RPMI7951 (cell line): ENCODE data around the gene ZNF26. TPM values are rescaled to one million over a fixed set of nuclear protein-coding genes. Genes with fewer than 3 reads are reported as not detected.
"Not testable (repeated sequence)": the region's sequence is repeated elsewhere in the genome, so short reads cannot be mapped to it uniquely, and the experiment has no call there.

Experiments used
- DNase-seq: peaks from one replicate; pipeline ENCODE4 v3.0.0-alpha.2; 2012; ENCODE audit warnings: low read depth
- total RNA-seq: library from RNA; depleted of rRNA; stranded (reverse); fragments of >200 nt; shearing (Covaris generic); gene quantifications from 2 replicates; pipeline ENCODE4 v1.2.3, GENCODE V29; 2014; rRNA removed

ZNF26 gene, protein sequence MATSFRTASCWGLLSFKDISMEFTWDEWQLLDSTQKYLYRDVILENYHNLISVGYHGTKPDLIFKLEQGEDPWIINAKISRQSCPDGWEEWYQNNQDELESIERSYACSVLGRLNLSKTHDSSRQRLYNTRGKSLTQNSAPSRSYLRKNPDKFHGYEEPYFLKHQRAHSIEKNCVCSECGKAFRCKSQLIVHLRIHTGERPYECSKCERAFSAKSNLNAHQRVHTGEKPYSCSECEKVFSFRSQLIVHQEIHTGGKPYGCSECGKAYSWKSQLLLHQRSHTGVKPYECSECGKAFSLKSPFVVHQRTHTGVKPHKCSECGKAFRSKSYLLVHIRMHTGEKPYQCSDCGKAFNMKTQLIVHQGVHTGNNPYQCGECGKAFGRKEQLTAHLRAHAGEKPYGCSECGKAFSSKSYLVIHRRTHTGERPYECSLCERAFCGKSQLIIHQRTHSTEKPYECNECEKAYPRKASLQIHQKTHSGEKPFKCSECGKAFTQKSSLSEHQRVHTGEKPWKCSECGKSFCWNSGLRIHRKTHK
- total RNA-seq = 5.1 and 6.6 TPM in 2 replicates

DNA sequence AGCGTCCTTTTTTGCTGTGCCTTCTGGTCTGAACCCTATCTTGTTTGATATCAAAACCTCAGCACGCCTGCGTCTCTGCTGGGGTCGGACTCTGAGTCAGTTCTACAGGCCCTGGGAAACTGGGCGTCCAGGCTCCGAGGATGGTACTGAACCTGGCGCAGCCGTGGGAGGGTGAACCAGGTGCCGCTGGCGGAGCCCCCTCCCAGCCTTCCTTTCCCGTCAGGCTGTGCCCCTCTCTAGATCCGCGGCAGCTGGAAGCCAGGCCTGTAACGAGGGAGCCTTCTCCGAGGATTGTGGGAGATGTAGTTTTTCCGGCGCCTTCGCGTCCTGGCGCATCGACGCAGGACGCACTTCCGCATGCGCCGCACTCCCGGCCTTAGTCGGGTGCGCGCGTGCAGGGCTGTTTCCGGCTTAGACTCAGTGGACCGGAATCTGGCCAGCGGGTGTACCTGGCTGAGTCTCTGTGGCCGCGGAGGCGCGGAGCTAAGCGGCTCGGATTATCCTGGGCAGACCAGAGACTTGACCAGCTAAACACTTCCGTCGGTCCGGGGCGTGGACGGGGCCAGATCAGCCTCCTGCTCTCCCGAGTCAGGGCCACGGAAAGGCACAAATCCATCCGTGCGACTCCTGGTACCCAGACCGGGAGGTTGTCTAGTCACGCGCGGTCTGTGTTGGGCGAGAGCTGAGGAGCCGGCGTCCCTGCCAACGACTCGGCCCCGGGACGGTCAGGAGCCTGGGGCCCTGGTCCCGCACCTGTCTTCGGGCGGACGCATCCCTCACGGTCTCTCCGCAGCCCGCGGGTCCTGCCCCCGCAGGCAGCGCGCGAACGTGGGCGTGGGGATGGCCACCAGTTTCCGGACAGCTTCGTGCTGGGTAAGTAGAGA, at the start of gene ZNF26:
TSS of gene ZNF26 (plus strand) at position 367 of the 884 bp plus-strand sequence. CDS start at position 841, 474 bp downstream.
- DNase-seq = peak; percentile 89

DNA sequence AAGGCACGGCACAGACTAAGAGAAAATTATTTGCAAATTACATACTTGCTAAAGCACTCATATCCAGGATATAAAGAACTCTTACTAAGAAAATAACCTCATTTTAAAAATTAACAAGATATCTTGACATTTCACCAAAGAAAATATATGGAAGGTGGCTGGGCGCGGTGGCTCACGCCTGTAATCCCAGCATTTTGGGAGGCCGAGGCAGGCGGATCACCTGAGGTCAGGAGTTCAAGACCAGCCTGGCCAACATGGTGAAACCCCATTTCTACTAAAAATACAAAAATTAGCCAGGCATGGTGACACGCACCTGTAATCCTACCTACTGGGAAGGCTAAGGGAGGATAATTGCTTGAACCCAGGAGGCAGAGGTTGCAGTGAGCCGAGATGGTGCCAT, 49.2 kb upstream of the ZNF26 start:
- DNase-seq = not testable (repeated sequence)

DNA sequence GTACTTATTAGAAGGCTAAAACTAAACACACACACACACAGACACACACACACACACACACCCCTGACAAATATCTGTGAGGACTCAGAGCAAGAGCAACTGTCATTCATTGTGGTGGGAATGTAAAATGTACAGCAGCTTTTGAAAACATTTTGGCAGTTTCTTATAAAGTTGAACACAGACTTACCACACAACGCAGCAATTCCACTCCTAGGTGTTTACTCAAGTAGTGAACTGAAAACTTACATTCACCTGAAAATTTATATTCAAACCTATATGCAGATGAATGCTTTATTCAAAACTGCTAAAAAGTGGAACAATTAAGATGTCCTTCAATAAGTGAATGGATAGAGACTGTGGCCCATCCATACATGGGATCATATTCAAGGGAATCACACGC, 48.7 kb upstream of the ZNF26 start:
- no peak for DNase-seq

DNA sequence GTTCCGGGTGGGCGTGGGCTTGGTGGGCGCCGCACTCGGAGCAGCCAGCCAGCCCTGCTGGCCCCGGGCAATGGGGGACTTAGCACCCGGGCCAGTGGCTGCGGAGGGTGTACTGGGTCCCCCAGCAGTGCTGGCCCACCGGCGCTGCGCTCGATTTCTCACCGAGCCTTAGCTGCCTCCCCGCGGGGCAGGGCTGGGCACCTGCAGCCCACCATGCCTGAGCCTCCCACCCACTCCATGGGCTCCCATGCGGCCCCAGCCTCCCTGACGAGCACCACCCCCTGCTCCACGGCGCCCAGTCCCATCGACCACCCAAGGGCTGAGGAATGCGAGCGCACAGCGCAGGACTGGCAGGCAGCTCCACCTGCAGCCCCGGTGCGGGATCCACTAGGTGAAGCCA, 47.4 kb upstream of the ZNF26 start:
- DNase-seq = not testable (repeated sequence)

DNA sequence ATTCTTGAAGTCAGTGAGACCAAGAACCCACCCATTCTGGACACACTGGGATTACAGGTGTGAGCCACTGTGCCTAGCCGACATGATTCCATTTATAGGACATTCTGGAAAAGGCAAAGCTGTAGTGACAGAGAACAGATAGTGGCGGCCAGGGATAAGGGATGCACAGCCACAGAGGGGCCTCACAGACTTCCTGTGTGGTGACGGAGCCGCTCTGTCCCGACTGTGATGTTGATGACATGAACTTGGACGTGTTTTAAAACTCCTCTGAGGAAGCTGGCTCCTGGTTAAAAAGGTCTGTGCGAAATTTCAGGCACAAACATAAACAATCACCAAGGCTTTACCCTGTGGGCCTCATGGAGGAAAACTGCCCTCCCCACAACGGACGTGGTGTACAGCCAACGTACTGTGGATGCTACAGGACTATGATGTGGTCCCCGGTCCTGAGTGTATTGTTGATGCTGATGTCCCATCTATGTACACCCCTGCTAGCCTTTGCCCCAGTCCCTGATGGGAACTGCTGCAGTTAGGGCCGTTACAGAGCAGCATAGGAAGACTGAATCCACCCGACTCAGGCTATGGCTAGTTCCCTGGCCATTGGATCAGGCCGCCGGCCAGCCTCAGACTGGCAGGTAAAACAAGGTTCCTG, 46.0 kb upstream of the ZNF26 start:
- DNase-seq = no peak

DNA sequence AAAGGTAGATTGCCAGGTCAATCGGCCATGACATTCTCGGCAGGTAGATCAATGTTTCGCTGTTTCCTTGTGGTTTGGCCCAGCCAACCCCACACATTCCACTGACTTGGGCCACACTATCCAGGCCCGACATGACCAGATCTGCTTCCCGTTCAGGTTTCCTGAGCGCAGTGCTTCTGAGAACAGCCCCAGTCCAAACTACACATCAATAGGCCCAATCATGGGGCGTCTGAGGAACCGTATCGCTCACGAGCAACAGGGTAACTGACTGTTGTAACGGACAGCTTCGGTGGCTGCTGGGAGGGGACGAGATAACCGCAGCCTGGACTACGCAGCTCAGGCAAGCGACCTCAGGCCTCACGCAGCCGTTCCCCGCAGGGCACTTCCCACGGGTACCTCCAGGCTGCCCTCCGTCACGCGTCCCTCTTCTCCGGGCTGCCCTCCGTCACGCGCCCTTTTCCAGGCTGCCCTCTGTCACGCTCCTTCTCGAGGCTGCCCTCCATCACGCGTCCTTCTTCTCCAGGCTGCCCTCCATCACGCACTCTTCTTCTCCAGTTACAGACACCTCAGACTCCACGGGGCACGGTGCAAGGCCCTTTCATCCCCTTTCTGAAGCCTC, 44.7 kb upstream of the ZNF26 start:
- no peak for DNase-seq

DNA sequence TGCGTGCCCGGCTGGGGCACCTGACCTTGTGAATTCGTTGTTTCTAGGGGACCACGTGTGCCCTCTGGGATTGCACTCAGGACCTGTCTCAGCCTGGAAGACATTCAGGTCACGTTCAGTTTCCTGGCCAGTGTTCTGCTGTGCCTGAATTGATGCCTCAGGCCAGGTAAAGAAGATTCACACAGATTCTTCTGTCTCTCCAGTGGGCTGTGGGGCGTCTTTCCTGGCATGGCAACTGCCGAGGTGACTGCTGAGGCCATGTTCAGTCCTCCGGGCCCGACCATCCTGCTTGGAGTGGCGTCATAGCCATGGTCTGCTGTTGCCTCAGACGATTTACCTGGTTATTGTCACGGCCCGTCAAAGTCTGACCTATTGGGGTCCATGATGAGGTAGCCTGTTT, 43.6 kb upstream of the ZNF26 start:
- DNase-seq = no peak

DNA sequence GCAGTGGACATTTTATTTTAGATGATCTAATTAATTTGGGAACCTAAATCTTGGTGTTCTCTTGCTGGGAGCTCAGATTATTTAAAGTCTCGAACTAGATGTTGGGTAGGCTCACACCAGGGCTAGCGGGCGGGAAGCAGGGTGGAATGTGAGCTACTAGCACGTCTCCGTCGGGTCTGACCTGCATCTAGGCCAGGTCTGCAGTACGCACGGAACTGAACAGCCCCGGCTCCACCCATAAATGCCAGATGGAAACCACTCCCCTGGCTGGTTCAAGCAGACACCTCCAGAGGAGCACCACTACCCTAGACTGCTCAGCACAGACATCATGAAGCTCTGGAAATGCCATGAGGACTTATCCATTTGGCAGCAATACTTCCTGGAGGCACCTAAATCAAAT, 40.4 kb upstream of the ZNF26 start:
- DNase-seq = no peak

DNA sequence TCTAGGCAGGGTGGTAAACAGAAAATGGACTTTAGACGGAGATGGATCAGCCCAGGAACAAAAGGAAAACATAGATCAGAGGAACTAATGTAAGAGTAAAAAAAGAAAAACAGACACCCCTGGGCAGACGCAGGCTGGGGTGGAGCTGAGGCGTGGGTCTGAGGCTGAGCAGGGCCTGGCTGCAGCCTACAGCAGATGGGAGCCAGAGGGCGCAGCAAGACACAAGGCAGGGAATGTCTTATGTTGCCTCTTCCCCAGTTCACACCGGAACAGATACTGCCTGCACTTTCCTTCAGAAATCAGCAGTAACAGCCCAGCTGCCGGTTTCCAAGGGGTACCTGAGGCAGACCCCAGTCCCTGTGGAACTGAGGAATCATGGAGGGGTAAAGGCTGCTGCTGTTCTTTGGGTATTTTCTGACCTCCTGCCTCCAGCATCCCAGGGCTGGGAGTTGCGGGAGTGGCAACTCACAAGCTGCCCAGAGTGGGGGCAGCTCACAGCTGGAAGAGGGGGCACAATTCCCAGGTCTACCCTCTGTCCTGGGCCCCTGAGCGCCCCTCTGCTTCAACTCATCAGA, 39.8 kb upstream of the ZNF26 start:
- no peak for DNase-seq

DNA sequence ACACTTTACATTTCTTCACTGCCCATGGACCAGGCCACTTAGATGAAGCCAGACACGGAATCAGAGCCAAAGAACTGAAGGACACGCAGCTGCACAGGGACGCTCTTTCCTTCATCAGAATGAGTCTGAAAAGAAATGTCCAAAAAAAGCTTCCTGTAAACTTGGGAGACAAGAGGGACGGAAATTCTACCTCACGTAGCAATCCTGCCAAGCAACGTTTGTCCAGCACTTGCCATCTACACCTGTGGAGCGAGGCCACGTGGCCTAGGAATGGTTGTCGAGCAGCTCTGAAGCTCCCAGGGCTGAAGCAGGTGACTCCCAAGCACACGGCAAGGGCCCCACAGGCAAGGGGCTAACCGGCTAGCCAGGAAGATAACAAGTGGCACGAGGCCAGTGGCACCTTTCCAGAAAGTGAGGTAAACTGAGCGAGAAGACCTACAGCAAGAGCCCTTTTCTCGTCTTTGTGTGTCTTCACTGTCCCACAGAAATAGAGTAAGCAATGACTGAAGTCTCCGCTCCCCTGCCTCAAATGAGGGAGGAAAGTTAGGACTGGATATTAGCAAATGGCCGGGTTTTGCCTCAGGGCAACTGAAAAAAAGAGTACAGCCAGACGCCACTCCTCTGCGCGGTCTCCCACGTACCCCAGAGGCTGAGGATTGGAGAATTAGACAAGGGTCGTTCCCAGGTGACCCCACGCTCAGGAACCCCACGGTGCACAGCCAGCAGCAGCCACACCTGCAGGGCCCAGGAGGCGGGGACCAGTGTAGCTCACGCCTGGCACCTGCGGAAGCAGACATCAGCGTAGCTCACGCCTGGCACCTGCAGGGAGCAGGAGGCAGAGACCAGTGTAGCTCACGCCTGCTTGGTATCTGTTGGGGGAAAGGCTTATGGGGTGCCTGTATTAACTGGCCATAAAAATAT, 37.8 kb upstream of the ZNF26 start:
- DNase-seq = no peak

DNA sequence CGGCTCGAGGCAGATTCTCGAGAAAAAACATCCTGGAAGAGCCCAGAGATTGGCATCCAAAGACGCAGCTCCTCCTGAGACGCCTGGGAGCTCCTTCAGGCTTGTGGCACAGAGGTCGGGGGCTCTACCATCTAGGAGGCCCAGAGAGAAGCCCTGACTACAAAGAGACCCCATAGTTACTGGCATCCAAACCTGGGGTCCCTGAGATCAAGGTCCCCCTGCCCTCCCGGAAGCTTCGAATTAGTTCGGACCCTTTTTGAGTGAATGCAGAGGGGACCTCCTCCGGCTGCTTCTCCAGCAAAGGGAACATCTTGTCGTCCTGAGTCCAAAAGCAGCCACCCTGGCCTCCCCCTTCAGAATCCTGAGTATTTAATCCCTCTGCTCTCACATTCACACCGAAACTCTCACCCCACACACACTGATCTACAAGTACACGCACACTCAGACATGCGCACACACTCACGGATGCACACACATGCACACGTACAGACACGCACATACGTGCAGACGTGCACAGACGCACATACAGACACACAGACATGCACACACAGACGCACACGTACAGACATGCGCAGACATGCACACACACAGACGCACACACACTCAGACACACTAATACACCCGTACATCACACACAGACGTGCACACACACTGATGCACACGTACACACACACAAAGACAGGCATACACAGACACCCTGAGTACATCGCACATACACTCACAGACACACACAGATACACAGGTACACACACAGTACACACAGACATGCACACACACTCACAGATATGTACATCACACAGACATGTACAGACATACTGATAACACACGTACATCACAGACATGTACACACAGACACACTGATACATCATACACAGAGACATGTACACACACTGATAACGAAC, 36.0 kb upstream of the ZNF26 start:
- DNase-seq = no peak

DNA sequence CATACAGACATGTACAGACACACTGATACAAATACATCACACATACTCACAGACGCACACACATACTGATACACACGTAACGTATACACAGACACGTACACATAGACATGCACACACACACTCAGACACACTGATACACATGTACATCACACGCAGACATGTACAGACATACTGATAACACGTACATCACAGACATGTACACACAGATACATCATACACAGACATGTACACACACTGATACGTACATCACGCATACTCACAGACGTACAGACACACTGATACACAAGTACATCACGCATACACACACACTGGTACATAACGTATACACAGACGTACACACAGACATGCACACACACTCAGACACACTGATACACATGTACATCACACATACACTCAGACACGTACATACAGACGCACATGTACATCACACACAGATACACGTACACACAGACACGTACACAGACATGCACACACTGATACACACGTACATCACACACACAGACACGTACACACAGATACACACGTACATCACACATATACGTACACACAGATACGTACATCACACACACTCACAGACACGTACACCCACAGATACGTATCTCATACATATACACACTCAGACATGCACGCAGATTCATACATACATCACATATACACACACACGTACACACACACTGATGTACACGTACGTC, 35.2 kb upstream of the ZNF26 start:
- DNase-seq = no peak

DNA sequence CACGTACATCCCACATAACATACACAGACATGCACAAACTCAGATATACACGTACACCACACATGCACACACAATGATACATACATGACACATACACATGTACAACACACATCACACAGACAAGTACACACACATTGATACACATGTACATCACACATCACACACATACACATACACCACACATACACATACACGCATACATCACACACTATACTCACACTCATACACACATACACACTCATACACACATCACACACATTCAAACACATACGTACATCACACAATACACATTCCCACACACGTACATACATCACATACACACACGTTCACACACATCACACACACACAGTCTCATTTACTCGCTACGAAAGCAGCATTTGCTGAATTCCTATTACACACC, 34.5 kb upstream of the ZNF26 start:
- no peak for DNase-seq

DNA sequence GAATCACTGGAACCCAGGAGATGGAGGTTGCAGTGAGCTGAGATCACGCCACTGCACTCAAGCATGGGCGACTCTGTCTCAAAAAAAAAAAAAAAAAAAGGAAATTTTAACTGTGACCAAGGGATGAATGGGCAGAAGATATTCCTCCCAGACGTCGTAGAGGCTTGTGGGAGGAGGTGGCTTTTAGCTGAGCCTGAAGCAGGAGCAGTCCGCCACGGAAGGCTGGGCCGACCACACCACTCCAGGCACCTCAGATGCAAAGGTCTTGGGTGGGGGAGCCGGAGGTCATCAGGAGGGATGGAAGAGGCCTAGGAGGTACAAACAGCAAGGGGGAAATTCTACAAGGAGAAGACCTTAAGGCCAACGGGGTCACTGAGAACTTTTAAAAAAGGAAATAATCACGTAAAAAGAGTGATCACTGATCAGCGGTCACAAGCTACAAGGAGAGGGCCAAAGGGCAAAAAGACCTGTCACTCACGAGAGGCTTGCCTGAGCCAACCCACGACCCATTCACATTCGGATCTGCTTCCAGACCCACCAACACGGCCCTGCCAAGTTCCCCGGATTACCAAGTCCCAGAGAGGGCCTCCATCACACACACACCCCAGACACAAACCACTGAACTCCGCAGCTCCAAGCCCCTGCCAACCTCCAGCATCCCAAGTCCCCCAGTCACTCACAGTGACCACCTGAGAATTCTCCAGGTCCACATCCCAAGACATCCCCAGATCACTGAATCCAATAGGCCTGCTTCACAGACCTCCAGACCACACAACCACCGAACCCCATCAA, 33.6 kb upstream of the ZNF26 start:
- DNase-seq = no peak

DNA sequence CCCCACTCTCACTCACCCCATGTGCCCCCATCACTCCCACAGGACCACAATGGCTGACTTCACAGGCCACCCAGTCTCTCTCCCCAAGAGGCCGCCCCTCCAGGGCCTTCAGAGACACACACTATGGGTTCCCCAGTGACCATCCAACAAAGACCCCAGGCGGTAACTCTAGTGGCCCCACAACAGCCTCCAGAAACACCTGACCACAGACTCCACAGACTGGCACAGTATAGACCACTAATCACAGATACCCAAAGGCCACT, 33.1 kb upstream of the ZNF26 start:
- no peak for DNase-seq

DNA sequence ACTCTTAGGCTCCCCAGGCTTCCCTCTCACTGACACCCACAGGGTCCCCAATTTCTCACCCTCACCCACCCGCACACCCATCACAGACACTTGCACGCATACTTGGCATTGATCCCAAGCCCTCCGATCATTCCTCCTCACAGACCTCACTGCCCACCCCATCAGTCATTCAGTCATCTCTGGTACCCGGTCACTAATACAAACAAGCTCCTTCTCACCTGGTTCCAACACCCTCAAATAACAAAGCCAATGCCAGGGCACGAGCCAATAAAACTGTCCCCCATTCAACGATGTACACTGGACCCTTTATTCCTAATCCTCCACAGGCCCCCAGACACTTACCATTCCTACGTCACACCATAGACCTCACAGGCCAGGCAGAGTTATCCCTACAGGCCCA, 32.4 kb upstream of the ZNF26 start:
- DNase-seq = no peak

DNA sequence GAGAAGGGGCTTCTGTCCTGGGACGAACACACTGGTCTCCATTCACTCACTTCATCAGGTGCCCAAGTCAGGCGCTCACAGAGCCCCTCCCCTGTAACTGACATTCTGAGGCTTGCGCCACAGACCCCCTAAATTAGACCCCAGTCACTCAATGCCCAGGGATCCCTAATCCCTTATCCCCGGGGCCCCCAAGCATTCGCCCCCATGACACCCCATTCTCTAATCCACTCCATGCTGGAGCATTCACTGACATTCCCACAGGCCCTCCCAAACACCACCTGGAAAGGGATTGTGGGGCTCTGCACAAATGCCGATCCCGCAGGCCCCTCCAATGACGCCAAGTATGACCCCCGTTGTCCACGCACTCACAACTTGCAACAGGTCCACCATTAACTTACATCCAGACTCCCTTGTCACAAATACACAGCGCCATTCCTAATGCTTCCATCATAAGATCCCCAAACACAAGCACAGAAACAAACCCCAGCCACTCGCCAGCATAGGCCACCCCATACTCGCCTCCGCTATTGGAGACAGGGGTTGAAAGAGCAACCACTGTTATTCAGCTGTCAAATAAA, 31.6 kb upstream of the ZNF26 start:
- no peak for DNase-seq
